H9 (cell line): ENCODE results near the gene CLDN10. TPM values are rescaled to one million over a fixed set of nuclear protein-coding genes. Genes with fewer than 3 reads are reported as not detected.

ENCODE experiments used
- DNase-seq: peaks from one replicate; pipeline ENCODE4 v3.0.0-alpha.2; 2017
- H2AFZ ChIP-seq: one replicate; pipeline ENCODE4 v1.6.1; 2013; ENCODE audit warnings: mild to moderate bottlenecking, low read length, control low read depth, moderate library complexity
- H2AK5ac ChIP-seq: 2 replicates; pipeline ENCODE4 v1.6.1; 2013; ENCODE audit warnings: low read length, control low read depth, mixed read lengths; ENCODE audit not compliant: insufficient read length
- H2BK120ac ChIP-seq: one replicate; pipeline ENCODE4 v1.6.1; 2013; ENCODE audit warnings: low read depth, mild to moderate bottlenecking, low read length, control low read depth, inconsistent platforms; ENCODE audit not compliant: poor library complexity, severe bottlenecking
- H2BK12ac ChIP-seq: 2 replicates; pipeline ENCODE4 v1.6.1; 2013; ENCODE audit warnings: low read length, control low read depth, mixed read lengths, low read depth; ENCODE audit not compliant: insufficient read length
- H2BK15ac ChIP-seq: 2 replicates; pipeline ENCODE4 v1.6.1; 2013; ENCODE audit warnings: low read depth, low read length, control low read depth
- H2BK20ac ChIP-seq: one replicate; pipeline ENCODE4 v1.6.1; 2013; ENCODE audit warnings: low read depth, mild to moderate bottlenecking, low read length, control low read depth, inconsistent platforms; ENCODE audit not compliant: poor library complexity, severe bottlenecking
- H2BK5ac ChIP-seq: 2 replicates; pipeline ENCODE4 v1.6.1; 2013; ENCODE audit warnings: low read length, control low read depth, mixed read lengths; ENCODE audit not compliant: insufficient read length
- H3K14ac ChIP-seq: 2 replicates; pipeline ENCODE4 v1.6.1; 2013; ENCODE audit warnings: low read length, control low read depth; ENCODE audit not compliant: insufficient read depth
- H3K18ac ChIP-seq: 2 replicates; pipeline ENCODE4 v1.6.1; 2013; ENCODE audit warnings: low read depth, mild to moderate bottlenecking, mixed read lengths, low read length, control low read depth; ENCODE audit not compliant: insufficient read length
- H3K23ac ChIP-seq: 2 replicates; pipeline ENCODE4 v1.6.1; 2013; ENCODE audit warnings: low read length, control low read depth, mixed read lengths, low read depth; ENCODE audit not compliant: insufficient read length
- H3K23me2 ChIP-seq: 2 replicates; pipeline ENCODE4 v1.6.1; 2013; ENCODE audit warnings: low read depth, mild to moderate bottlenecking, mixed read lengths, low read length, control low read depth; ENCODE audit not compliant: insufficient read length, poor library complexity, severe bottlenecking
- H3K27ac ChIP-seq: 2 replicates; pipeline ENCODE4 v1.5.1; 2013; ENCODE audit warnings: low read length, control low read depth, mixed read lengths, low read depth; ENCODE audit not compliant: insufficient read length
- H3K27me3 ChIP-seq: 2 replicates; pipeline ENCODE4 v1.6.1; 2013; ENCODE audit warnings: low read length, control low read depth, inconsistent platforms; ENCODE audit not compliant: insufficient read depth
- H3K4ac ChIP-seq: 2 replicates; pipeline ENCODE4 v1.6.1; 2013; ENCODE audit warnings: low read depth, mild to moderate bottlenecking, control low read depth, inconsistent platforms, low read length, moderate library complexity
- H3K4me1 ChIP-seq: 2 replicates; pipeline ENCODE4 v1.6.1; 2013; ENCODE audit warnings: low read length, control low read depth, inconsistent platforms; ENCODE audit not compliant: insufficient read depth
- H3K4me2 ChIP-seq: 2 replicates; pipeline ENCODE4 v1.6.1; 2013; ENCODE audit warnings: low read length, control low read depth, mixed read lengths; ENCODE audit not compliant: insufficient read length, insufficient read depth
- H3K56ac ChIP-seq: 2 replicates; pipeline ENCODE4 v1.6.1; 2013; ENCODE audit warnings: low read depth, mild to moderate bottlenecking, mixed read lengths, low read length, control low read depth; ENCODE audit not compliant: insufficient read length
- H3K79me1 ChIP-seq: 2 replicates; pipeline ENCODE4 v1.6.1; 2013; ENCODE audit warnings: low read depth, mild to moderate bottlenecking, moderate library complexity, low read length, control low read depth, inconsistent platforms; ENCODE audit not compliant: insufficient read depth, poor library complexity, severe bottlenecking
- H3K79me2 ChIP-seq: 2 replicates; pipeline ENCODE4 v1.6.1; 2013; ENCODE audit warnings: low read length, control low read depth, inconsistent platforms; ENCODE audit not compliant: insufficient read depth
- H3K9ac ChIP-seq: 2 replicates; pipeline ENCODE4 v1.6.1; 2013; ENCODE audit warnings: low read length, control low read depth, mixed read lengths; ENCODE audit not compliant: insufficient read length; ENCODE audit errors: extremely low read depth
- H3K9me3 ChIP-seq: one replicate; pipeline ENCODE4 v1.6.1; 2013; ENCODE audit warnings: low read depth, low read length, inconsistent platforms; ENCODE audit not compliant: control insufficient read depth
- H3T11ph ChIP-seq: one replicate; pipeline ENCODE4 v1.6.1; 2013; ENCODE audit warnings: mild to moderate bottlenecking, low read length, control low read depth, inconsistent platforms
- H4K20me1 ChIP-seq: one replicate; pipeline ENCODE4 v1.6.1; 2013; ENCODE audit not compliant: control insufficient read depth, insufficient read length, insufficient read depth
- H4K5ac ChIP-seq: 2 replicates; pipeline ENCODE4 v1.6.1; 2013; ENCODE audit warnings: low read depth, mild to moderate bottlenecking, mixed read lengths, low read length, control low read depth; ENCODE audit not compliant: insufficient read length
- H4K8ac ChIP-seq: replicated peaks from 2 replicates; pipeline ENCODE4 v1.6.1; 2013; ENCODE audit warnings: low read length, control low read depth, mixed read lengths, low read depth; ENCODE audit not compliant: insufficient read length
- H4K91ac ChIP-seq: 2 replicates; pipeline ENCODE4 v1.6.1; 2013; ENCODE audit warnings: low read depth, mild to moderate bottlenecking, moderate library complexity, mixed read lengths, low read length, control low read depth; ENCODE audit not compliant: insufficient read length
- H3K27ac Mint-ChIP-seq, 3 experiments: 2 replicates in 2 of 3; 3 replicates in 1 of 3; pipeline ENCODE4 v1.8.0; 2020 to 2021; ENCODE audit warnings: mixed read lengths in 3 of 3, mild to moderate bottlenecking in 1 of 3, moderate library complexity in 1 of 3
- H3K27me3 Mint-ChIP-seq: 2 replicates; pipeline ENCODE4 v1.8.0; 2021; ENCODE audit warnings: low read depth, mild to moderate bottlenecking, moderate library complexity, mixed read lengths
- H3K36me3 Mint-ChIP-seq, 3 experiments: 2 replicates in 2 of 3; 3 replicates in 1 of 3; pipeline ENCODE4 v1.8.0; 2020 to 2021; ENCODE audit warnings: low read depth in 3 of 3, mixed read lengths in 3 of 3; ENCODE audit not compliant: insufficient read depth in 1 of 3
- H3K4me1 Mint-ChIP-seq, 2 experiments: 2 replicates each; pipeline ENCODE4 v1.8.0; 2020; ENCODE audit warnings: mixed read lengths in 2 of 2
- H3K4me3 Mint-ChIP-seq, 2 experiments: 2 replicates in 1 of 2; 3 replicates in 1 of 2; pipeline ENCODE4 v1.8.0; 2020 to 2021; ENCODE audit warnings: mild to moderate bottlenecking in 2 of 2, mixed read lengths in 2 of 2, moderate library complexity in 1 of 2
- H3K9me3 Mint-ChIP-seq, 2 experiments: 2 replicates in 1 of 2; 3 replicates in 1 of 2; pipeline ENCODE4 v1.8.0; 2020; ENCODE audit warnings: mild to moderate bottlenecking in 2 of 2, mixed read lengths in 2 of 2, moderate library complexity in 1 of 2
- CTCF ChIP-seq: fragments of 200-600 bp; sonication (generic); conservative IDR thresholded peaks from 3 replicates; pipeline ENCODE4 v1.8.0; 2021; ENCODE audit warnings: antibody characterized with exemption, mild to moderate bottlenecking
- WGBS: extraction: QIAGEN DNeasy Blood & Tissue Kit; methylation state at CpG from one replicate; pipeline ENCODE4 v1.1.7; 2013; ENCODE audit warnings: missing lambda C conversion rate, low lambda C conversion rate, mixed read lengths; ENCODE audit not compliant: insufficient read length; ENCODE audit errors: extremely low coverage; 5-methylcytosine and 5-hydroxymethylcytosine counted together
- total RNA-seq: library from RNA; stranded (reverse); gene quantifications from 2 replicates; pipeline ENCODE4 v1.2.1, GENCODE V29; 2021

The CLDN10 gene
- total RNA-seq, 1 experiment from 2014 or later = 20.7 TPM

GRCh38 chr13:95585867-95586266, 33.3 kb downstream of the CLDN10 start:
- Mint-ChIP-seq H3K4me1 (no peaks in the 10 kb centered on the region), H3K9me3 (no peaks in the 10 kb centered on the region), H3K27me3 (no peaks in the 10 kb centered on the region), H3K36me3 (peaks cover 27 to 69% (median 58%) of the 10 kb centered on the region in 3 experiments; a peak in 6 of 7 replicates), H3K27ac (no peak overlapping the region), H3K4me3 (no peak overlapping the region)
- H3K56ac ChIP-seq = no peak overlapping the region
- no peaks in the 10 kb centered on the region; the same call in 1 of the 2 replicates for H3K27me3 ChIP-seq
- H4K20me1 ChIP-seq = no peaks in the 10 kb centered on the region
- H3K14ac ChIP-seq = no peak overlapping the region
- no peak overlapping the region for H3K9ac ChIP-seq
- no peak overlapping the region for H4K91ac ChIP-seq
- H3K18ac ChIP-seq = no peak overlapping the region
- no peak overlapping the region for H4K5ac ChIP-seq
- no peak overlapping the region for H2BK12ac ChIP-seq
- H3K23ac ChIP-seq = no peak overlapping the region
- no peak for DNase-seq
- H2BK120ac ChIP-seq = no peak overlapping the region
- no peak overlapping the region for H2BK15ac ChIP-seq
- no peak overlapping the region for H2BK20ac ChIP-seq
- H3K9me3 ChIP-seq = no peaks in the 10 kb centered on the region
- no CpG with 5 or more reads among the region's 4 CpGs for WGBS
- no peak overlapping the region for H2AFZ ChIP-seq
- H4K8ac ChIP-seq = no peak overlapping the region
- H3T11ph ChIP-seq = no peak overlapping the region
- H3K79me1 ChIP-seq = no peaks in the 10 kb centered on the region
- no peak overlapping the region for H3K27ac ChIP-seq
- no peak overlapping the region for H2AK5ac ChIP-seq
- no peak overlapping the region for H2BK5ac ChIP-seq
- H3K4me2 ChIP-seq = no peak overlapping the region
- no peaks in the 10 kb centered on the region for H3K23me2 ChIP-seq
- H3K4ac ChIP-seq = no peak overlapping the region
- H3K4me1 ChIP-seq = no peaks in the 10 kb centered on the region
- no peaks in the 10 kb centered on the region for H3K79me2 ChIP-seq
- no peak for TF ChIP-seq CTCF
